Cerebellar nuclear complex (tissue), 1 donor: ENCODE measurements around the gene TMEM219.
"Not testable (repeated sequence)": the region's sequence is repeated elsewhere in the genome, so short reads cannot be mapped to it uniquely, and the experiment has no call there.

ENCODE experiments used
- DNase-seq, 2 experiments: peaks; one replicate each; lab custom pipeline; 2025; lab: John Stamatoyannopoulos, UW

Gene TMEM219, protein sequence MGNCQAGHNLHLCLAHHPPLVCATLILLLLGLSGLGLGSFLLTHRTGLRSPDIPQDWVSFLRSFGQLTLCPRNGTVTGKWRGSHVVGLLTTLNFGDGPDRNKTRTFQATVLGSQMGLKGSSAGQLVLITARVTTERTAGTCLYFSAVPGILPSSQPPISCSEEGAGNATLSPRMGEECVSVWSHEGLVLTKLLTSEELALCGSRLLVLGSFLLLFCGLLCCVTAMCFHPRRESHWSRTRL

DNA sequence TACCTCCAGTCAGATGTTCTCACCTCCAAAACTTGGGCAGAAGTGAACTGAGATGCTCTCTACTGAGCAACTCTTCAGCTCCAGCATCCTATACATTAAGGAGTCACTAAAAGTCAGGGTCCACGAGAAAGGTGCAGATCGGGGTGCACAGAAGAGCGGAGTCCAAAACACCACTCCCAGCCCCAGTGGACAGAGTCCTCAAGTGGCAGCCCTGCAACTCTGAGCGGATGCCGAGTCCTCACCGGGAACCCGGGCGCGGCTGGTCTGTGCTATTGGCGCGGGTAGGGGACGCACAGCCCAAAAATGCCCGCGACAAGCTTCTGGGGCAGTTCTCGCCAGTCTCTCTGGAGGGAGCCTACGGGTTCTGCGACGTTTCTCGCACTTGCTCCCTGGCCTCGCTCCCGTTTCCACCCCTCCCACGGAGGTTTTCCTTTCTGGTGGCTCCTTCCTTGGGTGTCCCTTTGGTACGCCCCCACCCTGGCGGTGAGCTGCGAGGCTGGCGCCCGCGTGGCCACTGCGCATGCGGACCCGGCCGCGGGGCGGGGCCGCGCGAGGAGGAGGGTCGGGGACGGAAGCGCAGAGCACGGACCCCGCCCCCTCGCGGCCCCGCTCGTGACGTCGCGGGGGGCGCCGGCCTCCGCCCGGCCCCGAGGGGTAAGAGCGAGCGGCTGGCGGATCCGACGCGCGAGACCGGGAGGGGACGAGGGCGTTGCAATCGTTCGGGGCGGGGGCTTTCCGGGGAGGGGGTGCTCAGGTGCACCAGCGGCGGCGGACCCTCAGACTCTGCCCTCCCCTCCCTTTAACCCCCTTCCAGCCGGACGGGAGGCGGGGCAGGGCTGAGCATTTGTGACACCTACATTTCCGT lies at the start of gene TMEM219:
Gene TMEM219 (plus strand): TSS at position 601 of the 865 bp plus-strand sequence. CDS start 1,065 bp downstream, outside the sequence.
- DNase-seq, result peak in 1 of 2 experiments; percentile 69

- no peak for DNase-seq
These were observed 49.8 kb upstream of the TMEM219 start for GRCh38 chr16:29912087-29912486.

- DNase-seq, result no peak
These were observed 48.4 kb upstream of the TMEM219 start for GRCh38 chr16:29913514-29913913.

GRCh38 chr16:29915590-29916247 lies 46.2 kb upstream of the TMEM219 start:
- no peak for DNase-seq

DNA sequence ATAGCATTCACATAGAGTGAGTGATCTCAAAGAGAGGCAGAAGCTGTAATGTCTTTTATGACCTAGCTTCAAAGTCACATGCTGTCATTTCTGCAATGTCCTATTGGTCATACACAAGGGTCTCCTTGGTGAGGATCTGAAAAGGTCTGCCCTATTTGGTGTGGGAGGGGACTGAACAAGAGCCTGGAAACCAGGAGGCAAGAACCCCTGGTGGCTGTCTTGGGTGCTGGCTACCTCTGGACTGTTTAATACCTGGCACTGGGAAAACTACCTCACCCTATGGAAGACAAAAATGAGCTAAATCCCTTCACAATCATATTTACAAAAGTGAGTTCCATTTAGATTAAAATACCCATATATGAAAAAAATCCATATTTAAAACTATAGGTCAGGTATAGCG lies 44.9 kb upstream of the TMEM219 start:
- no peak for DNase-seq

GRCh38 chr16:29920288-29921033 lies 41.4 kb upstream of the TMEM219 start:
- no peak for DNase-seq

DNA sequence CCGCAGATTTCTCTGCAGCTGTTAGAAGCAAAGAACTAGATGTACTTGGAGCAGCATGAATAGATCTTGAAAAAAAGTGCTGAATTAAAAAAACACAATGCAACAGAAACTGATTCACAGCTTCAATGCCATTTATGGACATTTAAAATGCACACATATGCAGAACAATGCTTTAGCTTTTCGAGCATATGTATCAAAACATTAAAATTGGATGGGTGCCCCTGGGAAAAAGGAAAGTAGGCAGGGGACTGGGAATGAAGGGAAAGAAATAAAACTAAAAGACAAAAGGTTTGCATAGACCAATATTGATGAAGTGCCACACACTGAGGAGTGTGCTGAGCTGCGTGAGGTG lies 40.9 kb upstream of the TMEM219 start:
- no peak for DNase-seq

DNA sequence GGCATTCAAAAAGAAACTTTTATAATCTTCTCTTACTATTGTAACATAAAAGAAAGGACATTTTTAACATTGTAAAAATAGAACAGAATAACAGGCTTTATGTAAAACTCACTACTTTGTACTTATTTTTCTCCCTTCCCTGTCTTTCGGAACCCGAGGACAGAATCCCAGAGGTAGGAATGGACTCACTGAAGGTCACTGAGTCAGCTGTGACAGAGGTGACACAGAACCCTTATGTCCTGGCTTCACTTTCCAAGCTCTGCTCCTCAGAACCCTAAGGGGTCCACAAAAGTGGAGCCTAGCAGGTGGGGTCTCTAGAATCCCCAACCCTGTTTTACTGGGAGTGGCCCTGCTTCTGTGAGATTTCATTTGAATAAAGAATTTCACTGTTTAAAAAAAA lies 39.6 kb upstream of the TMEM219 start:
- DNase-seq, result no peak

- DNase-seq, result no peak
These were observed 38.8 kb upstream of the TMEM219 start for GRCh38 chr16:29922986-29923501.

DNA sequence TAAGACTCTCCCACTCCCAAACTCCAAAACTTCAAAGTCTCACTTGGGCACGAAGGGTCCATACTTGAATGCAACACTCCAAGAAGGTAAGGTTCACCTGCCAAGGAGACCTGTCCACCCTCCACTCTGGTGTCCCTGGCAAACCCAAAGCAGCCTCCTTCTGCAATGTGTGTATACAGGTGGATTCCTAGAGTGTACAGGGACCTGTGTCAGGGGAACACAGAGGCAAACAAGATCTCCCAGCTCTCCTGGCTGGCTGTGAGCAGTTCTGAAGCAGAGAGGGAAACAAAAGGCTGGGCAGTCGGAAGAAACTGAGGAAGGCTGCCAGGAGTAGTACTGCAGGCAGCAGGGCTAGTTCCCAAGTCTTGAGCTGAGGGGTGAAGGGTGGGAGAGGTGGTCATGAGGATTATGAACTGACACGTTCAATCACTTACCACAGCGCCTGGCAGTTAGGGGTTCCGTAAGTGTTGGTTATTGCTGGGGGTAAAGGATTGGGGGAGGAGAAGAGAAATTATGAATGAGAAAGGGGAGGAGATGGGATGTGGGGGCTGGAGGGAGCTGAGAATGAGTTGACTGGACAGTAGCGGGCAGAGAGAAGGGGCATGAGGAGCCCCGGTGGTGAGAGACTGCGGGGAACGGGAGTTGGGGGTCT lies 36.6 kb upstream of the TMEM219 start:
- DNase-seq, result no peak

GRCh38 chr16:29925781-29926710 lies 35.8 kb upstream of the TMEM219 start, which contains the start of gene KCTD13:
TSS of gene KCTD13 (minus strand) at chr16:29926226. CDS start at chr16:29926033, 193 bp downstream.
- peak in 1 of 2 experiments; percentile 61 for DNase-seq

DNA sequence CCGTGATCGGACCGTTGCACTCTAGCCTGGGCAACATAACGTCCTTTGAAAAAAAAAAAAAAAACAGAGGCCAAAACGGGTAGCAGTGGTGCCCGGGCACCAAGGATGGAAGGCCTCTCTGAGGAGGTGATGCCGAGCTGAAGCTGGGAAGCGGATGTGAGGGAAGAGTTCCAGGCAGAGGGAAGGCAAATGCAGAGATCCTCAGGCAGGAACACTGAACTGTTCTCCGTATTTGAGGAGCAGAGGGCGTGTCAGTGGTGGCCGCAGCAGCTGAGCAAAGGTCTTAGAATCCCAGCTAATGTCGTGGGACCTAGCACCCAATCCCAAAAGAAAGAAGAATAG lies 35.2 kb upstream of the TMEM219 start:
- peak in 1 of 2 experiments; percentile 7 for DNase-seq

GRCh38 chr16:29927070-29927905 lies 34.6 kb upstream of the TMEM219 start:
- no peak for DNase-seq

GRCh38 chr16:29931750-29932149 lies 30.1 kb upstream of the TMEM219 start:
- not testable (repeated sequence) for DNase-seq

- DNase-seq, result no peak
These were observed 21.2 kb upstream of the TMEM219 start for GRCh38 chr16:29940656-29941055.

DNA sequence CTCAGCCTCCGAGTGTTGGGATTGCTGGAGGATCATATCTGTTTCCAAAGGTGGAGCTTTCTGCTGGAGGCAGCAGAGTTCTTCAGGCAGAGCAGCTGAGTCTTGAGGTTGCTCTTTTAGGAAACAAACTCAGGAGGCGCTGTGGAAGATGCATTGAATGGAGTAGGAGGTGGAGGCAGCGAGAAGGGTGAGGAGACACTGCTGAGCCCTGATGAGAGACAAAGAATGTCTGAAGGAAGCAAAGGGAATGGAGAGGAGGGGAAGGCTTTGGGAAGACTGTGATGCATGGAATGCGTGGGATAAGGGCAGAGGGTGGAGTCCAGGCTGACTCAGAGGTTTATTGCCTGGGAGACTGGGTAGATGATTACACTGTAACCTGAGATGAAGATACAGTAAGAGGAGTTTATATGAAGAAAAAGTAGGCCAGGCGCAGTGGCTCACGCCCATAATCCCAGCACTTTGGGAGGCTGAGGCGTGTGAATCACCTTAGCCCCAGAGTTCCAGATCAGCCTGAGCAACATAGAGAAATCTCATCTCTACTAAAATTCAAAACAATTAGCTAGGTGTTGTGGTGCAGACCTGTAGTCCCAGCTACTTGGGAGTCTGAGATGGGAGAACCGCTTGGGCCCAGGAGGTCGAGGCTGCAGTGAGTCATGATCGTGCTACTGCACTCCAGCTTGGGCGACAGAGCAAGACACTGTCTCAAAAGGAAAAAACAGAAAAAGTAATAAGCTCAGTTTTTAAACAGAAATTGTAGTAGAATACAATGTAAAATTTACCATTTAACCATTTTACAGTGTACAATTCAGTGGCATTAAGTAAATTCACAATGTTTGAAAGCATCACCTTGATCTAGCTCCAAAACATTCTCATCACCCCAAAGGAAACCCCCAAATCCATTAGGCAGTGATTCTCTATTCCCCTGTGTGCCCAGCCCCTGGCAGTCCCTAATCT lies 17.8 kb upstream of the TMEM219 start:
- no peak for DNase-seq

DNA sequence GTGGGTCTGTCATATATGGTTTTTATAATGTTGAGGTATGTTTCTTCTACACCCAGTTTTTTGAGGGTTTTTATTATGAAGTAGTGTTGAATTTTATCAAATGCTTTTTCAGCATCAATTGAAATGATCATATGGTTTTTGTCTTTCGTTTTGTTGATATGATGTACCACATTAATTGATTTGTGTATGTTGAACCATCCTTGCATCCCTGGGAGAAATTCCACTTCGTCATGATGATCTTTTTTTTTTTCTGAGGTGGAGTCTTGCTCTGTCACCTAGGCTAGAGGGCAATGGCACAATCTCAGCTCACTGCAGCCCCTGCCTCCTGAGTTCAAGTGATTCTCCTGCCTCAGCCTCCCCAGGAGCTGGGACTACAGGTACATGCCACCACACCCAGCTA lies 14.0 kb upstream of the TMEM219 start:
- no peak for DNase-seq

DNA sequence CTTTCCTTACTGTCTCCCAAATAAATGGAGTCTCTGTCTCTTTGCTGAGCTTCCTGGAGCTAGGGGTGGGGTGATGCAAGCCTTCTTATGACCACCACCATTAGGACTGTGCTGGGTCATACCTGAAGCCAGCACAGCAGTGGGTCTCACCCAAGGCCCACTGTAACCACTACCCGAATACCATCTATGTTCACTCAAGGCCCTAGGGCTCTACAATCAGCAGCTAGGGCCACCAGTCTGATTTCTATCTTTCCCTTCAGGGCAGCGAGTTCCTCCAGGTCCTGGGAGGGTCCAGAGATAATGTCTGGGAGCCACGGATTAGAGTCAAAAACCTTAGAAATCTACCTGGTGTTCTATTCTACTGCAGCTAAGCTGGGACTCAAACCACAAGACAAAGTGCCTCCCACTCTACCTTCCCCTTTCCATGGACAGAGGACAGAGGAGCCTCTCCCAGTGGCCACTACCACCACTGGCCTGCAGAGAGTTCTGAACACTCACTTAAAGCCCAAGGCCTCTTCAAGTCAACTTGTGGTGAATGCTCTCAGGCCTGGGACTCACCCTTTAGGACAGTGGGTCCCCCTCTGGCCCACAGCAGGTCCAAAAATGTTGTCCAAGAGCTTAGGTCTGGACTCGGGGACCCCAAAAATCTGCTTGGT lies 10.9 kb upstream of the TMEM219 start:
- no peak for DNase-seq
